Renal pelvis (tissue), 4 donors: ENCODE data around the gene SLC5A1. TPM values are rescaled to one million over a fixed set of nuclear protein-coding genes. Genes with fewer than 3 reads are reported as not detected.
"Not testable (repeated sequence)": the region's sequence is repeated elsewhere in the genome, so short reads cannot be mapped to it uniquely, and the experiment has no call there.

Experiments
- DNase-seq: peaks from one replicate; pipeline ENCODE4 v3.0.0-alpha.2; 2013
- polyA plus RNA-seq, 3 donors: library from polyadenylated mRNA; unstranded; fragments of 120-200 nt; gene quantifications; one replicate each; pipeline ENCODE4 v1.2.1, GENCODE V29; 2013; ENCODE audit not compliant: insufficient read length in 3 of 3

SLC5A1 gene
- polyA plus RNA-seq, 3 donors: 0.52 to 0.73 (median 0.61) TPM

- no peak for DNase-seq
These were observed 101.6 kb downstream of the SLC5A1 start for GRCh38 chr22:32144496-32145274.

DNA sequence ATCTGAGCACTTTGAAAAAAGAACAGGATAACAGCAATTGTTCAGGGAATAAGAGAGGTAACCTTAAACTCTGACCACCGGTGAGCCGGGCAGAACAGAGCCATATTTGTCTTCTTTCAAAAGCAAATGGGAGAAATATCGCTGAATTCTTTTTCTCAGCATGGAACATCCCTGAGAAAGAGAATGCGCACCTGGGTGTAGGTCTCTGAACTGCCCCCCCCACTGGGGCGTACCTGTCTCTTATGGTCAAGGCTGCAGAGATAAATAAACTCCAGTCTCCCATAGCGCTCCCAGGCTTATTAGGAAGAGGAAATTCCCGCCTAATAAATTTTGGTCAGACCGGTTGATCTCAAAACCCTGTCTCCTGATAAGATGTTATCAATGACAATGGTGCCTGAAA, 104.1 kb downstream of the SLC5A1 start:
- not testable (repeated sequence) for DNase-seq

DNA sequence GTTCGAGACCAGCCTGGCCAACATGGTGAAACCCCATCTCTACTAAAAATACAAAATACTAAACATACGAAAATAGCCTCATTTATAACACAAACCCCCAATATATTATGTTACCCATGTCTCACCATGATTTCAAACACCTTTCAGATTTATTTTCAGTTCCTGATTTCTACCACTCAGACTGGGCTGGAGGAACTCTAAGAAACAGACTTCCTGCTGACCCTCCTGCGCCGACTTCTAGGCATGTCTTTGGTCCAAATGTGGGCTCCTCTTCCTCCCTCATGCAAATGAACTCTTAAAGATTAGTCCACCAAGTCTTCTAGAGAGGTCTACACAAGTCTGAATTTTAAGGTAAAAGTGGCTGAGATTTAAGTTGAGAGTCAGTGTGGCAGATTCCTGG, 105.3 kb downstream of the SLC5A1 start:
- DNase-seq: not testable (repeated sequence)

- DNase-seq: not testable (repeated sequence)
These were observed 107.6 kb downstream of the SLC5A1 start for GRCh38 chr22:32150647-32151046.

DNA sequence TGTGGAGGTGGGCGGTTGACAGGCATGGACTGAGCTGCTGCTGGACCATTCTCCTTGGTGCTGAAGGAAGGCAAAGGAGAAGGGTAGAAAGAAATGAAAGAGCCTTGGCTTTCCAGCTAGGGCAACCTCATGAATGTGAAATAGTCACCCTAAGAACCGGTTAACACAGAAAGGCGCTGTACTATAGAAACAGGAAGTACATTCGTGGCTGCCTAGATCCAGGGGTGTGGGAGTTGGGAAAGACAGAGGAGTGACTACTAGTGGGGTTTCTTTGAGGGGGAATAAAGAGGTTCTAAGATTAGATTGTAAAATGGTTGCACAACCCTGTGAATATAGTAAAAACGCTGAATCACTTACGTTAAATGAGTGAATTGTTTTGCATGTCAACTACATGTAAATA, 108.6 kb downstream of the SLC5A1 start:
- not testable (repeated sequence) for DNase-seq

GRCh38 chr22:32154727-32155126, 111.7 kb downstream of the SLC5A1 start:
- not testable (repeated sequence) for DNase-seq

- not testable (repeated sequence) for DNase-seq
These were observed 114.6 kb downstream of the SLC5A1 start for GRCh38 chr22:32157632-32158031.

GRCh38 chr22:32158712-32159533, 115.9 kb downstream of the SLC5A1 start, which contains the start of gene C22orf42:
Gene C22orf42 (minus strand): TSS chr22:32159303. CDS start chr22:32159215, 88 bp downstream.
- DNase-seq: no peak

GRCh38 chr22:32160411-32160810, 117.3 kb downstream of the SLC5A1 start:
- not testable (repeated sequence) for DNase-seq

Other genes with a start within 250 kb of the SLC5A1 start
- gene YWHAH, start 98.7 kb upstream of the SLC5A1 start, polyA plus RNA-seq: 100 to 1,000 TPM in 2 of 3 donors, 10 to 100 TPM in 1; 98.4 to 133 (median 110) TPM
- not detected for gene C22orf42, start 116.0 kb downstream of the SLC5A1 start, polyA plus RNA-seq
- 1 to 10 TPM in 1 of 3 donors, under 1 TPM in 2; 0.28 to 1.0 (median 0.73) TPM for gene RFPL2, start 161.8 kb downstream of the SLC5A1 start, polyA plus RNA-seq
- 1 to 10 TPM in 2 of 3 donors, under 1 TPM in 1; 0.81 to 2.1 (median 1.2) TPM for gene SLC5A4, start 212.1 kb downstream of the SLC5A1 start, polyA plus RNA-seq